ENCODE data around the gene AOPEP.

AOPEP gene

DNA sequence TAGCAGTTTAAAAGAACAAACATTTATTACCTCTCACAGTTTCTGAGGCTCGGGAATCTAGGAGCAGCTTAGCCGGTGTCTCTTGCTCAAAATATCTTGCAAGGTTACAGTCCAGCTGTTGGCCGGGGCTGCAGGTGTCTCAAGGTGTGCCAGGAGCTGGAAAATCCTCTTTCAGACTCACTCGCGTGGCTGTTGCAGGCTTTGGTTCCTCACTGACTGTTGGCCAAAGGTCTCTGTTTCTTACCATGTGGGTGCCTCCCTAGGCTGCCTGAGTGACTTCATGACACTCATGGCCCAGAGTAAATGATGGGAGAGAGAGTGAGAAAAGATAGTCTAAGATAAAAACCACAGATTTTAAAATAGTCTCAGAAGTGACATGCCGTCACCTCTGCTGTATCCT lies 43.8 kb downstream of the AOPEP start:
- no peak overlapping the region for H3K9ac ChIP-seq (ENCODE audit: low read depth, low read length)
- no peak overlapping the region for H3K27ac ChIP-seq (ENCODE audit: low read length)
- H3K4me3 ChIP-seq (ENCODE audit: low read length): no peak overlapping the region
- H3K4me1 ChIP-seq (ENCODE audit: insufficient read depth, low read length): peaks cover 5% of the 10 kb centered on the region
- no peaks in the 10 kb centered on the region for H3K9me3 ChIP-seq (ENCODE audit: insufficient read depth, low read depth, low read length)
- no peaks in the 10 kb centered on the region for H3K27me3 ChIP-seq (ENCODE audit: insufficient read depth, low read length)
- H3K36me3 ChIP-seq (ENCODE audit: insufficient read depth, low read depth, low read length): no peaks in the 10 kb centered on the region

GRCh38 chr9:94771096-94771495 lies 44.6 kb downstream of the AOPEP start:
- H3K9me3 ChIP-seq (ENCODE audit: insufficient read depth, low read depth, low read length): no peaks in the 10 kb centered on the region
- H3K4me1 ChIP-seq (ENCODE audit: insufficient read depth, low read length): peaks cover 5% of the 10 kb centered on the region
- H3K36me3 ChIP-seq (ENCODE audit: insufficient read depth, low read depth, low read length): no peaks in the 10 kb centered on the region
- H3K27ac ChIP-seq (ENCODE audit: low read length): no peak overlapping the region
- H3K4me3 ChIP-seq (ENCODE audit: low read length): no peak overlapping the region
- H3K27me3 ChIP-seq (ENCODE audit: insufficient read depth, low read length): no peaks in the 10 kb centered on the region
- no peak overlapping the region for H3K9ac ChIP-seq (ENCODE audit: low read depth, low read length)

DNA sequence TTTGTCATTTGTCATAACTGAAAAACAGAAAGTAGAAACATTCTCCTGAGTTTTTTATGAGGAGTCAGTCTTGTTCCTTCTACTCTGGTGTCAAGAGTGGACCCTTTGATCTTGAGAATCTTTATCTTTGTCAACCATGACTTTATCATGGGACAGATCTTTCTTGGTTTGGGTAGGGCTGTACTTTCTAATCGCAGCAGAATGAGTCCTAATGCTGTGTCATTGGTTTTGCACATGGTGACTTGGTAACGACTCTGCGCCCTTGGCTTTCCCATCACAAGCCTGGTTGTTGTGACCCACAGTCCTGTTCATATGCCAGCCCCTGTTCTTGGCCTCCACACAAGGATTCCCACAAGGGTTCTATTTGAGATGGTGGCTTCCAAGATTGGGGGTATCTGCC lies 45.6 kb downstream of the AOPEP start:
- Histone ChIP-seq H3K36me3 (ENCODE audit: insufficient read depth, low read depth, low read length) (no peaks in the 10 kb centered on the region), H3K4me3 (ENCODE audit: low read length) (no peak overlapping the region), H3K9ac (ENCODE audit: low read depth, low read length) (no peak overlapping the region), H3K27ac (ENCODE audit: low read length) (no peak overlapping the region), H3K27me3 (ENCODE audit: insufficient read depth, low read length) (no peaks in the 10 kb centered on the region), H3K9me3 (ENCODE audit: insufficient read depth, low read depth, low read length) (no peaks in the 10 kb centered on the region), H3K4me1 (ENCODE audit: insufficient read depth, low read length) (peaks cover 5% of the 10 kb centered on the region)

- Histone ChIP-seq H3K4me1 (ENCODE audit: insufficient read depth, low read length) (peaks cover 5% of the 10 kb centered on the region), H3K27ac (ENCODE audit: low read length) (no peak overlapping the region), H3K9ac (ENCODE audit: low read depth, low read length) (no peak overlapping the region), H3K4me3 (ENCODE audit: low read length) (no peak overlapping the region), H3K36me3 (ENCODE audit: insufficient read depth, low read depth, low read length) (no peaks in the 10 kb centered on the region), H3K27me3 (ENCODE audit: insufficient read depth, low read length) (no peaks in the 10 kb centered on the region), H3K9me3 (ENCODE audit: insufficient read depth, low read depth, low read length) (no peaks in the 10 kb centered on the region)
These were observed 46.3 kb downstream of the AOPEP start for GRCh38 chr9:94772639-94773303.

- H3K4me1 ChIP-seq (ENCODE audit: insufficient read depth, low read length): peaks cover 5% of the 10 kb centered on the region
- no peak overlapping the region for H3K4me3 ChIP-seq (ENCODE audit: low read length)
- H3K27ac ChIP-seq (ENCODE audit: low read length): no peak overlapping the region
- H3K27me3 ChIP-seq (ENCODE audit: insufficient read depth, low read length): no peaks in the 10 kb centered on the region
- no peak overlapping the region for H3K9ac ChIP-seq (ENCODE audit: low read depth, low read length)
- H3K9me3 ChIP-seq (ENCODE audit: insufficient read depth, low read depth, low read length): no peaks in the 10 kb centered on the region
- H3K36me3 ChIP-seq (ENCODE audit: insufficient read depth, low read depth, low read length): no peaks in the 10 kb centered on the region
These were observed 47.2 kb downstream of the AOPEP start for GRCh38 chr9:94773655-94774054.

DNA sequence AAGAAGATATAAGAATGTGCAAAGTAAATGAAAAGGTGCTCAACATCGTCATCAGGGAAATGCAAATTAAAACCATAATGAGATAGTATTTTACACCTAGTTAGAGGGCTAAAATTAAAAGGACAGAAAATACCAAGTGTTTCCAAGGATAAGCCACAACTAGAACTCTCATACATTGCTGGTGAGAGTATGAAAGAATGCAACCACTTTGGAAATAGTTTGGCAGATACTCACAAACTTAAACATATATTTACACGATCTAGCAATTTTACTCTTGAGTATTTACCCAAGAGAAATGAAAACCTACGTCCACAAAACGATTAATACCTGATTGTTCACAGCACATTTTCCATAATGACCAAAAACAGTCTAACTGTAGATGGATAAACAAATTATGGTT lies 51.5 kb downstream of the AOPEP start:
- H3K4me1 ChIP-seq (ENCODE audit: insufficient read depth, low read length): no peaks in the 10 kb centered on the region
- no peaks in the 10 kb centered on the region for H3K9me3 ChIP-seq (ENCODE audit: insufficient read depth, low read depth, low read length)
- no peaks in the 10 kb centered on the region for H3K27me3 ChIP-seq (ENCODE audit: insufficient read depth, low read length)
- H3K36me3 ChIP-seq (ENCODE audit: insufficient read depth, low read depth, low read length): no peaks in the 10 kb centered on the region
- H3K4me3 ChIP-seq (ENCODE audit: low read length): no peak overlapping the region
- no peak overlapping the region for H3K27ac ChIP-seq (ENCODE audit: low read length)
- H3K9ac ChIP-seq (ENCODE audit: low read depth, low read length): no peak overlapping the region

- Histone ChIP-seq H3K9ac (ENCODE audit: low read depth, low read length) (no peak overlapping the region), H3K27ac (ENCODE audit: low read length) (no peak overlapping the region), H3K36me3 (ENCODE audit: insufficient read depth, low read depth, low read length) (no peaks in the 10 kb centered on the region), H3K9me3 (ENCODE audit: insufficient read depth, low read depth, low read length) (no peaks in the 10 kb centered on the region), H3K4me3 (ENCODE audit: low read length) (no peak overlapping the region), H3K4me1 (ENCODE audit: insufficient read depth, low read length) (no peaks in the 10 kb centered on the region), H3K27me3 (ENCODE audit: insufficient read depth, low read length) (no peaks in the 10 kb centered on the region)
These were observed 52.5 kb downstream of the AOPEP start for GRCh38 chr9:94779031-94779430.

DNA sequence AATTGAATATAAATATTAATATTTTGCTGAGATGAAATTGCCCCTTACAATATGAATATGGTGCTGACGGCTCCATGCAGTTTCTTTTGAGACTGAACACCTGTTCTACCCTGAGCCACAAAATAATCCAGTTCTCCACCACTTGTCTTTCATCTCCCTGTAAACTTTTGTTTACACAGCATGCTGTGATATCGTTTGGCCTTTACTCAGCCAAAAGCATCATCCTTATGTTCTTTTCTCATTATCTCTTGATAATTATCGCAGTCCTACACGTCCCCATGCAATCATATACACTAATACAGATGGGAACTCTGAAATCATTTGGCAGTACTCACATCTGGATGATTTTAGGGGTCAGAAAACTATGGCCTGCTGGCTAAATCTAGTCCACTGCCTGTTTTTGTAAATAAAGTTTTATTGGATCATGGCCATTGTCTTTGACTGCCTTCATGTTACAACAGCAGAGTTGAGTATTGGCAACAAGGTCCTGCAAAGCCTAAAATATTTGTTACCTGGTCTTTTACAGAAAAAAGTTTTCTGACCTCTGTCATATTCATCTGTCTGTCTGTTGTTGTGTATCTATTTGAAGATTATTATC lies 53.3 kb downstream of the AOPEP start:
- Histone ChIP-seq H3K9me3 (ENCODE audit: insufficient read depth, low read depth, low read length) (no peaks in the 10 kb centered on the region), H3K27me3 (ENCODE audit: insufficient read depth, low read length) (no peaks in the 10 kb centered on the region), H3K4me3 (ENCODE audit: low read length) (no peak overlapping the region), H3K36me3 (ENCODE audit: insufficient read depth, low read depth, low read length) (no peaks in the 10 kb centered on the region), H3K27ac (ENCODE audit: low read length) (no peak overlapping the region), H3K4me1 (ENCODE audit: insufficient read depth, low read length) (no peaks in the 10 kb centered on the region), H3K9ac (ENCODE audit: low read depth, low read length) (no peak overlapping the region)

- Histone ChIP-seq H3K36me3 (ENCODE audit: insufficient read depth, low read depth, low read length) (no peaks in the 10 kb centered on the region), H3K9ac (ENCODE audit: low read depth, low read length) (no peak overlapping the region), H3K4me3 (ENCODE audit: low read length) (no peak overlapping the region), H3K9me3 (ENCODE audit: insufficient read depth, low read depth, low read length) (no peaks in the 10 kb centered on the region), H3K27ac (ENCODE audit: low read length) (no peak overlapping the region), H3K4me1 (ENCODE audit: insufficient read depth, low read length) (no peaks in the 10 kb centered on the region), H3K27me3 (ENCODE audit: insufficient read depth, low read length) (no peaks in the 10 kb centered on the region)
These were observed 54.0 kb downstream of the AOPEP start for GRCh38 chr9:94780516-94780950.

DNA sequence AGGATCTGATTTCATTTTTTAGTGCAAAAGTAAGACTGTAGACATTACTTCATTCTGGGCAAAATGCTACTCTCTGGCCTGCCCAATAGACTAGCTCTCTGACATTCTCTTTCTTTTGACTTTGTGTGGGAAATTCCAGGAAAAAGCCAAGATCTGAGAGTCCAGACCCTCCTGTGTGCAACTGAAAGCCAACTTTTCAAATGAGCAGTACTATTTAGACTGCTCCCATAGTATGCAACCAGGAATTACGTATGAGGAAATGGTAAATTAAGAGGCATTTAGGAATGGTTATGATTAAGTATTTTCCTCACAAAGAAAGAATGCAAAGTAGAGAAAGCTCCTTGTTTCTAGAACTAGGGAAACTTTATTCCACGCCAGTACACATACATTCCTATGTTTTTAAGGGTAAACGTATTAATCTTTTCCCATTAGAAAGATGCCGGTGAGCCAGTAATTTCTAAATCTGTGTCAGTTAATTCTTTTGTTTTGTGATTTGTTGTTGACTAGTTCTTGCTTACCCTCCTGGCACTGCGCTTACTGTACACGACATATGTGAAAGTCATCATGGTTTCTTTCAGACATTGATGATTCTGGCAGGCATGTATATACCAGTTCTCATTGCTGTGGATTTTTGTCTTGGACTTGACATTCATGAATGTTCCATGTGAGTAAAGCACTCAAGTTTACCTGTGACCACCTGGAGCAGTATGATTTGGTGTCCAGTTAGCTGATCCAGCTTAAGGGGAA lies 56.0 kb downstream of the AOPEP start:
- Histone ChIP-seq H3K4me3 (ENCODE audit: low read length) (no peak overlapping the region), H3K9ac (ENCODE audit: low read depth, low read length) (no peak overlapping the region), H3K36me3 (ENCODE audit: insufficient read depth, low read depth, low read length) (no peaks in the 10 kb centered on the region), H3K27ac (ENCODE audit: low read length) (no peak overlapping the region), H3K27me3 (ENCODE audit: insufficient read depth, low read length) (no peaks in the 10 kb centered on the region), H3K9me3 (ENCODE audit: insufficient read depth, low read depth, low read length) (no peaks in the 10 kb centered on the region), H3K4me1 (ENCODE audit: insufficient read depth, low read length) (no peaks in the 10 kb centered on the region)

DNA sequence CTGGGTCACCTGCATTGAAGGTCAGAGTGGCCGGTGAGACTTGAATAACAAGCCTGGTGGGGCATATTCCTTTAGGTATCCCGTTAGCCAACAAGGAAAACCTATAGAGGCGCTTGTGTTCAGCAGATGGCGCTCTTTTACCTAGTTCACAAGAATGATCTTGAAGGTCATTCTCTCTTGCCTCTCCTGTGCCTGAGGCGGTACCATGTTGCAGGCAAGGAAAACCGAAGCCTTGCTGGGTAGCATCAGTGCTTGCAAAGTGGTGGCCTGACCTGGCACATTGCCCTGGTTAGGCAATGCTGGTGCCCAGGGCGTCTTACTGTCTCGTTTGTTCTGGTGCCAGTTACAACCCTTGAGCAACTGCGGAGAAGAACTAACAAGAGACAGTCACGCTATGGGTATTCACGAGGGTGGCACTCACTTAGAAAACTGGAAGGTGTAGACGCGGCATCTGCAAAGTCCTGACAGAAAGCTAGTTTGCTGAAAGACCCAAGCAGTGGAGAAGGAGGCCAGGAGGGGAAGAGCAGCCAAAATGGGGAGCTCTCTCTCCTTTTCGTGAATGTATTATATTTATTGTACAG lies 56.7 kb downstream of the AOPEP start:
- H3K27ac ChIP-seq (ENCODE audit: low read length): no peak overlapping the region

GRCh38 chr9:94783928-94784327 lies 57.4 kb downstream of the AOPEP start:
- no peak overlapping the region for H3K27ac ChIP-seq (ENCODE audit: low read length)
- H3K4me1 ChIP-seq (ENCODE audit: insufficient read depth, low read length): no peaks in the 10 kb centered on the region
- no peak overlapping the region for H3K9ac ChIP-seq (ENCODE audit: low read depth, low read length)

More for the DNA sequence above, 56.7 kb downstream of the AOPEP start:
- no peaks in the 10 kb centered on the region for H3K4me1 ChIP-seq (ENCODE audit: insufficient read depth, low read length)
- H3K36me3 ChIP-seq (ENCODE audit: insufficient read depth, low read depth, low read length): no peaks in the 10 kb centered on the region
- no peaks in the 10 kb centered on the region for H3K27me3 ChIP-seq (ENCODE audit: insufficient read depth, low read length)
- H3K9me3 ChIP-seq (ENCODE audit: insufficient read depth, low read depth, low read length): no peaks in the 10 kb centered on the region
- H3K4me3 ChIP-seq (ENCODE audit: low read length): no peak overlapping the region
- no peak overlapping the region for H3K9ac ChIP-seq (ENCODE audit: low read depth, low read length)

More at GRCh38 chr9:94783928-94784327, 57.4 kb downstream of the AOPEP start:
- H3K27me3 ChIP-seq (ENCODE audit: insufficient read depth, low read length): no peaks in the 10 kb centered on the region
- H3K36me3 ChIP-seq (ENCODE audit: insufficient read depth, low read depth, low read length): no peaks in the 10 kb centered on the region
- no peak overlapping the region for H3K4me3 ChIP-seq (ENCODE audit: low read length)
- H3K9me3 ChIP-seq (ENCODE audit: insufficient read depth, low read depth, low read length): no peaks in the 10 kb centered on the region

Data from iPS-20b (cell line).